ENCODE results near the gene TACC3.

TACC3 gene

DNA sequence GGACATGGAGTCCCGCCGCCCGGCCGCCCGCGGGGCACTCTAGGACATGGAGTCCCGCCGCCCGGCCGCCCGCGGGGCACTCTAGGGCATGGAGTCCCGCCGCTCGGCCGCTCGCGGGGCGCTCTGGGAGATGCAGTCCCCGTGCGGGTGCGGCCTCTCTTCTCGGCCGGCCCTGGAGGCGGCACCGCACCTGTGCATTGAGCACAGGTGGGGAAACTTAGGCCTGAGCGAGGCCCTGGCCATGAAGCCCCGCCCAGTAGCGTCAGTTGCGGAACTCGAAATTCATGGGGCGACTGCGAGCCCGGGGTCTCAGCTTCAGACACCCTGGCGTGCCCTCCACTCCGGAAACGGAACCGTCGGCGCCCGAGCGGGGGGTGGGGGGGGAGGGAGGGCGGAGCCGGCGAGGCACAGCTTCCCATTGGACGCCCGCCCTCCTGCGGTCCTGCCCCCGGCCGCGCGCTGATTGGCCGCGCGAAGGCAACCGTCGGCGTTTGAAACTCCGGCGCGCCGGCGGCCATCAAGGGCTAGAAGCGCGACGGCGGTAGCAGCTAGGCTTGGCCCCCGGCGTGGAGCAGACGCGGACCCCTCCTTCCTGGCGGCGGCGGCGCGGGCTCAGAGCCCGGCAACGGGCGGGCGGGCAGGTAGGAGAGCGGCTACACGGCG lies at the start of gene TACC3, which contains the start of gene TMEM129:
Gene TACC3, plus strand, starts transcription at position 519 of the 663 bp plus-strand sequence. CDS start 1,901 bp downstream, outside the sequence.
Gene TMEM129, minus strand, starts transcription at position 321 of the 663 bp plus-strand sequence. CDS start 486 bp downstream, outside the sequence.
- DNase-seq: peak; percentile 86 to 91

- DNase-seq: no peak
Measured at GRCh38 chr4:1673671-1674070, 47.6 kb upstream of the TACC3 start.

DNA sequence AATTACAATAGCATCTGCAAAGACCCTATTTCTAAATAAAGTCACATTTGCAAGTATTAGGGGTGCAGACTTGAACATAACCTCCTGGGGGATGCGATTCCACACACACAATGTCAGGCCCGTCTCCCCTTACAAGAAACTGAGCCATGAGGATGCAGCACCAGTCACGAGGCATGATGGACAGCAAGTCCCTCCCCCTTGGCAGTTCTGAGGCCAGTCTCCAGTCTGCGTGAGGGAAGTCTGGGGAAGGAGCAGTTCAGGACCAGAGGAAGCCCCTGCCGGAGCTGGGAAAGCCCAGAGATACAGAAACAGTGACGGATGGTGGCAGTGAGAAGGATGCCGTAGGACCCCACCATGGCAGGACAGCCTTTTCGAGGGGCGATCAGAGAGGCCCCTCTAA lies 46.6 kb upstream of the TACC3 start:
- no peak for DNase-seq

GRCh38 chr4:1675136-1675801 lies 46.1 kb upstream of the TACC3 start:
- DNase-seq: no peak

- DNase-seq: no peak
Measured at GRCh38 chr4:1675802-1676137, 45.6 kb upstream of the TACC3 start.

GRCh38 chr4:1676605-1677525 lies 44.5 kb upstream of the TACC3 start:
- DNase-seq: no peak

DNA sequence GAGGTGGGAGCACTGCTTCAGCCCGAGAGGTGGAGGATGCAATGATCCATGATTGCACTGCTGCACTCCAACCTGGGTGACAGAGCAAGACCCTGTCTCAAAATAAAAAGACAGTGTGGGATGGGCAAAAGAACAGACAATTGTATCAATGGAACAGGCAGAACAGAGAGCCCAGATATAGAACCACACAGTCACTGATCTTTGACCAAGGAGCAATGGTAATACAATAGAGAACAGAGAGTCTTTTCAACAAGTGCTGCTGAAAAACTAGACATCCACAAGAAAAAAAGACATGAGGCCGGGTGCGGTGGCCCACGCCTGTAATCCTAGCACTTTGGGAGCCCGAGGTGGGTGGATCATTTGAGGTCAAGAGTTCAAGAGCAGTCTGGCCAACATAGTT lies 43.1 kb upstream of the TACC3 start:
- DNase-seq: no peak

GRCh38 chr4:1682860-1683259 lies 38.5 kb upstream of the TACC3 start:
- DNase-seq: no peak

GRCh38 chr4:1683261-1683735 lies 38.0 kb upstream of the TACC3 start:
- DNase-seq: peak; percentile 12 to 24

- peak; percentile 79 to 91 for DNase-seq
Measured at GRCh38 chr4:1683736-1684505, 37.4 kb upstream of the TACC3 start, which contains the start of gene FAM53A. Gene FAM53A (minus strand): TSS chr4:1684313. CDS start chr4:1668741, 15,572 bp downstream.

- DNase-seq: no peak
Measured at GRCh38 chr4:1684506-1685234, 36.7 kb upstream of the TACC3 start.

DNA sequence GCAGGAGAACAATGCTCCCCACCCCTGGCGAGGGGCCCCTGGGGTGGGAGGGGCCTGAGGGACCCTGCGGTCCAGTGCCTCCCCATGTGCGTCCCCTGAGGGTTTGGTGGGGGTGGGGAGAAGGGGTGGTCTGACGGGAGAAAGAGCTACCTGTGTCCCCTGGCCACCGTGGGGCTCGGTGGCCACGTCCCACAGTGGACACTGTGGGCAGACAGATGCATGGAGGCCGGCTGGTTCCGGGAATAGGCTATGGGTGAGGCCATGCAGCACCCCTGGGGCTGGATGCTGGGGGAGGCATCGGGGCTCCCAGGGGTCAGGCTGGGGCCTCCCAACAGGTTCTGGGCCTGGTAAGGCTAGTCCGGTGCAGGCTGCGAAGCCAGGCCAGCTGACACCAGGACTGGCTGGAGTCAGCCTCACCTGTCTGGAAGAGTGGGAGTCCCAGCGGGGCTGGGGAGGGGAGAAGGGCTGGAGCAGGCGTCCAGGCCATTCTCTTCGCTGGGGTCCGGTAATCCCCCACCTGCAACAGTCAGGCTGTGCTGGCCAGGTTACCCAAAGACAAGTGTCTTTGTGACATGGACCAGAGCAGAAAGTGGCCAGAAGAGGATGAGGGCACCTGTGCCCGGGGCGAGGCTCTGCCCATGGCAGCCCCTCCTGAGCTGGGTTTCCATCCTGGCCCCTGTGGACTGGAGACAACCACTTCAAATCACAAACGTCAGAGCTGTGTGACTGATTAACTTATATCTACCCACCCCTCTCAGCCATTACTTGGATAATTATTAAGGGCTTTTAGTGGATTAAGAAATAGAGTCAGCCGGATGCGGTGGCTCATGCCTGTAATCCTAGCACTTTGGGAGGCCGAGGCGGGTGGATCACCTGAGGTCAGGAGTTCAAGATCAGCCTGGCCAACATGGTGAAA lies 35.8 kb upstream of the TACC3 start:
- DNase-seq: no peak

- no peak for DNase-seq
Measured at GRCh38 chr4:1686440-1687036, 34.8 kb upstream of the TACC3 start.

GRCh38 chr4:1690698-1691097 lies 30.6 kb upstream of the TACC3 start:
- no peak for DNase-seq

- no peak for DNase-seq
Measured at GRCh38 chr4:1691737-1692373, 29.5 kb upstream of the TACC3 start.

GRCh38 chr4:1693131-1693896 lies 28.0 kb upstream of the TACC3 start:
- peak; percentile 63 to 89 for DNase-seq

DNA sequence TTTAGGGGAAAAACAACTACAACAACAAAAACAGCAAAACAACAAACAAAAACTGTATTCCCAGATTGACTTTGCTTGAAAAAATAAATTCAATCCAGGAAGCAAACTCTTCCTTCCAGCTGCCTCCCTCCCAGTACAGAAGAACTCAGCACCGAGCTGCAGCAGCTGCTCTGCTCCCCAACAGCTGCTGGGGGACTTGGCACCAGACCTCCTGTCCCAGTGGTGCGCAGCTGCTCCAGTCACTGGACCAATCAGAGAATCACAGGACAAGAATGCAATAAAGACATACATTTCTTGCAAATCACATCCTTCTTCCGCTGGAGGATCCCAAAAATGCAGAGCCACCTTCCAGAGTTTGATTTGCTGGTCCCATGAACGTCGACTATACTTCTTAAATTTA lies 25.4 kb upstream of the TACC3 start:
- no peak for DNase-seq

DNA sequence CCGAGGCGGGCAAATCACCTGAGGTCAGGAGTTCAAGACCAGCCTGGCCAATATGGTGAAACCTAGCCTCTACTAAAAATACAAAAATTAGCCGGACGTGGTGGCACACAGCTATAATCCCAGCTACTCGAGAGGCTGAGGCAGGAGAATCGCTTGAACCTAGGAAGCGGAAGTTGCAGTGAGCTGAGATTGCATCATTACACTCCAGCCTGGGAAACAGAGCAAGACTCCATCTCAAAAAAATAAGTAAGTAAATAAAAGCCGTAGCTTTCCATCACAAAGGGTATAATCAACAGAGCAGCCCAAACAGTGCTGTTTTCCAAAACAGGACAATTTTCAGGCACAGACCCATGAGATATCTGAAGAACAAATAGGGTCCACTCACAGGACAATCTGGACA lies 19.6 kb upstream of the TACC3 start:
- DNase-seq: peak in 1 of 2 donors; percentile 38

DNA sequence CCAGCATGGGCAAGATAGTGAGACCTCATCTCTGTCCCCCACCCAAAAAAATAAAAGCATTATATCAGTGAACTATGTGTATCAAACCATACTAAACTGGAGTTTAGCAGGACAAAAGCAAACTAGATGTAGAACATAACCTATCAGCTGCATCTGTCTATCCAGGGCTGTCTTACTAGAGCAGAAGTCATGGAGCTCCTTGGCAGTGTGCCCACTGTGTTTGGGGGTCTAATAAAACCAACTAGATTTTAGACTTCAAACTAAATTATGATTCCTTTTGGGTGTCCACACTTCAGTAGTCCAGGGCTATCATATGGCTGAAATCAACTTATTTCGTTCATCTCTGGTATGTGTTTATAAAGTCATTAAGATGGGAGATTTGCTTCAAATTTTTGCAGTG lies 17.5 kb upstream of the TACC3 start:
- no peak for DNase-seq
